Measurements from ENCODE around the gene ZNF793.

DNA sequence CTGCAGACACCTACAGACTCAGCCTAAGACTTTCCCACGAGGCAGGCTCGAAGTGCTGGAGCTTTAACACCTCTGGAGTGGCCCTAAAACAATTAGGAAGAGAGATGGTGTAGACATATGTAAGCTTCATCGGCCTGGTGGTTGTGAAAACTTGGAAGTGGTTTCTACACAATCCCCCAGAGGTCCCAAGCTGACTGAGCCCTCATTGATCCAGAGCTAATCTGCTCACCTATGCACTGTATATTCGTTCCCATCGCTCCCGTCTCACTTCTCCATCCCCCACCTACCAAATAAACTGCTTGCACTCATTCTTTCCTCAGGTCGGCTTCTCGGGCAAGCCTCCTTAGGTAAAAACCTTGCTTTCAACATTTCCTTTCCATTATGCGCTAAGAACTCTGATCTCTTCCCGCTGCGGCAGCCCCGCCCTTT, 767 bp upstream of the ZNF793 start:
- TF ChIP-seq CREB1 (CRISPR knock-in tag; IDR thresholded peaks at IDR 0.05; ENCODE audit: low read depth) (no peak), EZH2phosphoT487 (IDR thresholded peaks at IDR 0.05; ENCODE audit: unreplicated experiment) (no peak), CTCF (conservative IDR thresholded peaks at IDR 0.05; ENCODE audit: low read depth in 2 of 2) (no peak), POLR2AphosphoS5 (IDR thresholded peaks at IDR 0.05; ENCODE audit: low read depth) (no peak), EZH2 (IDR thresholded peaks at IDR 0.05; ENCODE audit: low read depth, unreplicated experiment) (no peak), ZNF114 (CRISPR knock-in tag; IDR thresholded peaks at IDR 0.05) (no peak), JUNB (IDR thresholded peaks at IDR 0.05; ENCODE audit: unreplicated experiment) (no peak), STAT1 (IDR thresholded peaks at IDR 0.05; ENCODE audit: unreplicated experiment) (no peak), ZNF331 (CRISPR knock-in tag; IDR thresholded peaks at IDR 0.05; ENCODE audit: low read depth) (no peak), ZNF462 (CRISPR knock-in tag; IDR thresholded peaks at IDR 0.05) (no peak)
- TF ChIP-seq, protein P1, sequence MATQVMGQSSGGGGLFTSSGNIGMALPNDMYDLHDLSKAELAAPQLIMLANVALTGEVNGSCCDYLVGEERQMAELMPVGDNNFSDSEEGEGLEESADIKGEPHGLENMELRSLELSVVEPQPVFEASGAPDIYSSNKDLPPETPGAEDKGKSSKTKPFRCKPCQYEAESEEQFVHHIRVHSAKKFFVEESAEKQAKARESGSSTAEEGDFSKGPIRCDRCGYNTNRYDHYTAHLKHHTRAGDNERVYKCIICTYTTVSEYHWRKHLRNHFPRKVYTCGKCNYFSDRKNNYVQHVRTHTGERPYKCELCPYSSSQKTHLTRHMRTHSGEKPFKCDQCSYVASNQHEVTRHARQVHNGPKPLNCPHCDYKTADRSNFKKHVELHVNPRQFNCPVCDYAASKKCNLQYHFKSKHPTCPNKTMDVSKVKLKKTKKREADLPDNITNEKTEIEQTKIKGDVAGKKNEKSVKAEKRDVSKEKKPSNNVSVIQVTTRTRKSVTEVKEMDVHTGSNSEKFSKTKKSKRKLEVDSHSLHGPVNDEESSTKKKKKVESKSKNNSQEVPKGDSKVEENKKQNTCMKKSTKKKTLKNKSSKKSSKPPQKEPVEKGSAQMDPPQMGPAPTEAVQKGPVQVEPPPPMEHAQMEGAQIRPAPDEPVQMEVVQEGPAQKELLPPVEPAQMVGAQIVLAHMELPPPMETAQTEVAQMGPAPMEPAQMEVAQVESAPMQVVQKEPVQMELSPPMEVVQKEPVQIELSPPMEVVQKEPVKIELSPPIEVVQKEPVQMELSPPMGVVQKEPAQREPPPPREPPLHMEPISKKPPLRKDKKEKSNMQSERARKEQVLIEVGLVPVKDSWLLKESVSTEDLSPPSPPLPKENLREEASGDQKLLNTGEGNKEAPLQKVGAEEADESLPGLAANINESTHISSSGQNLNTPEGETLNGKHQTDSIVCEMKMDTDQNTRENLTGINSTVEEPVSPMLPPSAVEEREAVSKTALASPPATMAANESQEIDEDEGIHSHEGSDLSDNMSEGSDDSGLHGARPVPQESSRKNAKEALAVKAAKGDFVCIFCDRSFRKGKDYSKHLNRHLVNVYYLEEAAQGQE (IDR thresholded peaks at IDR 0.05; ENCODE audit: unreplicated experiment): no peak
- TF ChIP-seq, protein P2, sequence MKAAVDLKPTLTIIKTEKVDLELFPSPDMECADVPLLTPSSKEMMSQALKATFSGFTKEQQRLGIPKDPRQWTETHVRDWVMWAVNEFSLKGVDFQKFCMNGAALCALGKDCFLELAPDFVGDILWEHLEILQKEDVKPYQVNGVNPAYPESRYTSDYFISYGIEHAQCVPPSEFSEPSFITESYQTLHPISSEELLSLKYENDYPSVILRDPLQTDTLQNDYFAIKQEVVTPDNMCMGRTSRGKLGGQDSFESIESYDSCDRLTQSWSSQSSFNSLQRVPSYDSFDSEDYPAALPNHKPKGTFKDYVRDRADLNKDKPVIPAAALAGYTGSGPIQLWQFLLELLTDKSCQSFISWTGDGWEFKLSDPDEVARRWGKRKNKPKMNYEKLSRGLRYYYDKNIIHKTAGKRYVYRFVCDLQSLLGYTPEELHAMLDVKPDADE (IDR thresholded peaks at IDR 0.05): no peak

Data from GM23338 (cell line).